GM21529 (cell line): Measurements from ENCODE around the gene SCP2D1.

Experiments used
- ATAC-seq: cut with Tn5 transposase; IDR thresholded peaks from one replicate; pipeline ENCODE4 v1.9.1; 2021; ENCODE audit not compliant: unreplicated experiment

The SCP2D1 gene

GRCh38 chr20:18811904-18812303 lies 1.7 kb upstream of the SCP2D1 start:
- no peak for ATAC-seq

GRCh38 chr20:18815194-18815942 lies 1.8 kb downstream of the SCP2D1 start:
- ATAC-seq, result no peak

GRCh38 chr20:18822832-18823231 lies 9.2 kb downstream of the SCP2D1 start:
- no peak for ATAC-seq

- no peak for ATAC-seq
These were observed 18.4 kb downstream of the SCP2D1 start for GRCh38 chr20:18831830-18832499.

- no peak for ATAC-seq
These were observed 19.1 kb downstream of the SCP2D1 start for GRCh38 chr20:18832546-18833200.

GRCh38 chr20:18835466-18836256 lies 22.1 kb downstream of the SCP2D1 start:
- no peak for ATAC-seq

- ATAC-seq, result no peak
These were observed 24.1 kb downstream of the SCP2D1 start for GRCh38 chr20:18837718-18838117.

- ATAC-seq, result no peak
These were observed 26.1 kb downstream of the SCP2D1 start for GRCh38 chr20:18839507-18840247.

GRCh38 chr20:18840248-18840645 lies 26.7 kb downstream of the SCP2D1 start:
- ATAC-seq, result no peak

GRCh38 chr20:18845017-18845416 lies 31.4 kb downstream of the SCP2D1 start:
- ATAC-seq, result no peak

GRCh38 chr20:18847226-18847755 lies 33.7 kb downstream of the SCP2D1 start:
- ATAC-seq, result no peak

GRCh38 chr20:18849131-18849530 lies 35.5 kb downstream of the SCP2D1 start:
- ATAC-seq, result no peak

- ATAC-seq, result no peak
These were observed 38.0 kb downstream of the SCP2D1 start for GRCh38 chr20:18851629-18852028.

- no peak for ATAC-seq
These were observed 38.7 kb downstream of the SCP2D1 start for GRCh38 chr20:18852318-18852717.

- ATAC-seq, result no peak
These were observed 39.6 kb downstream of the SCP2D1 start for GRCh38 chr20:18853216-18853615.

- ATAC-seq, result no peak
These were observed 40.5 kb downstream of the SCP2D1 start for GRCh38 chr20:18853946-18854646.

GRCh38 chr20:18855882-18856281 lies 42.3 kb downstream of the SCP2D1 start:
- ATAC-seq, result no peak

GRCh38 chr20:18856873-18857272 lies 43.3 kb downstream of the SCP2D1 start:
- ATAC-seq, result no peak

- ATAC-seq, result no peak
These were observed 44.1 kb downstream of the SCP2D1 start for GRCh38 chr20:18857640-18858039.

- no peak for ATAC-seq
These were observed 45.2 kb downstream of the SCP2D1 start for GRCh38 chr20:18858816-18859215.
